Measurements from ENCODE around the gene IL17RB. TPM values are rescaled to one million over a fixed set of nuclear protein-coding genes. Genes with fewer than 3 reads are reported as not detected.

Gene IL17RB
- total RNA-seq, 1 donor from 2014 or later, result not detected

GRCh38 chr3:53815067-53815466 lies 31.3 kb upstream of the IL17RB start:
- intact Hi-C loops (cut with DNase I), result no loop called here
- DNase-seq (ENCODE audit: low spot score in 2 of 2), result peak in 1 of 2 donors; percentile 34
- Histone ChIP-seq H3K27me3 (no peaks in the 10 kb centered on the region), H3K27ac (no peak overlapping the region), H3K4me3 (no peak overlapping the region), H3K36me3 (no peaks in the 10 kb centered on the region), H3K4me1 (no peaks in the 10 kb centered on the region), H3K9me3 (no peaks in the 10 kb centered on the region)
- TF ChIP-seq CTCF (IDR thresholded peaks at IDR 0.05), result no peak

- Histone ChIP-seq H3K9me3 (no peaks in the 10 kb centered on the region), H3K36me3 (no peaks in the 10 kb centered on the region), H3K4me1 (no peaks in the 10 kb centered on the region), H3K4me3 (no peak overlapping the region), H3K27me3 (no peaks in the 10 kb centered on the region), H3K27ac (no peak overlapping the region)
- TF ChIP-seq CTCF (IDR thresholded peaks at IDR 0.05), result no peak
- DNase-seq (ENCODE audit: low spot score in 2 of 2), result no peak
- intact Hi-C loops (cut with DNase I), result no loop called here
Measured at GRCh38 chr3:53815651-53816050, 30.7 kb upstream of the IL17RB start.

GRCh38 chr3:53816425-53816824 lies 29.9 kb upstream of the IL17RB start:
- Histone ChIP-seq H3K27me3 (no peaks in the 10 kb centered on the region), H3K36me3 (no peaks in the 10 kb centered on the region), H3K4me1 (no peaks in the 10 kb centered on the region), H3K27ac (no peak overlapping the region), H3K4me3 (no peak overlapping the region), H3K9me3 (no peaks in the 10 kb centered on the region)
- TF ChIP-seq CTCF (IDR thresholded peaks at IDR 0.05), result no peak
- DNase-seq (ENCODE audit: low spot score in 2 of 2), result no peak
- intact Hi-C loops (cut with DNase I), result no loop called here

GRCh38 chr3:53817211-53817610 lies 29.2 kb upstream of the IL17RB start:
- no peak overlapping the region for H3K27ac ChIP-seq
- TF ChIP-seq CTCF (IDR thresholded peaks at IDR 0.05), result no peak
- no peaks in the 10 kb centered on the region for H3K27me3 ChIP-seq
- DNase-seq (ENCODE audit: low spot score in 2 of 2), result peak in 1 of 2 donors; percentile 48
- H3K4me3 ChIP-seq, result no peak overlapping the region
- H3K9me3 ChIP-seq, result no peaks in the 10 kb centered on the region
- no peaks in the 10 kb centered on the region for H3K36me3 ChIP-seq
- intact Hi-C loops (cut with DNase I), result no loop called here
- H3K4me1 ChIP-seq, result no peaks in the 10 kb centered on the region

- intact Hi-C loops (cut with DNase I), result no loop called here
- TF ChIP-seq CTCF (IDR thresholded peaks at IDR 0.05), result no peak
Measured at GRCh38 chr3:53817809-53818208, 28.6 kb upstream of the IL17RB start.

More at GRCh38 chr3:53817809-53818208, 28.6 kb upstream of the IL17RB start:
- Histone ChIP-seq H3K36me3 (no peaks in the 10 kb centered on the region), H3K27me3 (no peaks in the 10 kb centered on the region), H3K4me1 (no peaks in the 10 kb centered on the region), H3K9me3 (no peaks in the 10 kb centered on the region), H3K4me3 (no peak overlapping the region), H3K27ac (no peak overlapping the region)
- DNase-seq (ENCODE audit: low spot score in 2 of 2), result peak in 1 of 2 donors; percentile 50
